Measurements from ENCODE around the gene IZUMO4. TPM values are rescaled to one million over a fixed set of nuclear protein-coding genes. Genes with fewer than 3 reads are reported as not detected.
A peak's percentile ranks its signal among the peaks of the same experiment; 100 is the strongest.
"Not testable (repeated sequence)": the region's sequence is repeated elsewhere in the genome, so short reads cannot be mapped to it uniquely, and the experiment has no call there.

IZUMO4 gene
- total RNA-seq, 2 experiments from 2014 or later, result 17.4 to 17.9 TPM

DNA sequence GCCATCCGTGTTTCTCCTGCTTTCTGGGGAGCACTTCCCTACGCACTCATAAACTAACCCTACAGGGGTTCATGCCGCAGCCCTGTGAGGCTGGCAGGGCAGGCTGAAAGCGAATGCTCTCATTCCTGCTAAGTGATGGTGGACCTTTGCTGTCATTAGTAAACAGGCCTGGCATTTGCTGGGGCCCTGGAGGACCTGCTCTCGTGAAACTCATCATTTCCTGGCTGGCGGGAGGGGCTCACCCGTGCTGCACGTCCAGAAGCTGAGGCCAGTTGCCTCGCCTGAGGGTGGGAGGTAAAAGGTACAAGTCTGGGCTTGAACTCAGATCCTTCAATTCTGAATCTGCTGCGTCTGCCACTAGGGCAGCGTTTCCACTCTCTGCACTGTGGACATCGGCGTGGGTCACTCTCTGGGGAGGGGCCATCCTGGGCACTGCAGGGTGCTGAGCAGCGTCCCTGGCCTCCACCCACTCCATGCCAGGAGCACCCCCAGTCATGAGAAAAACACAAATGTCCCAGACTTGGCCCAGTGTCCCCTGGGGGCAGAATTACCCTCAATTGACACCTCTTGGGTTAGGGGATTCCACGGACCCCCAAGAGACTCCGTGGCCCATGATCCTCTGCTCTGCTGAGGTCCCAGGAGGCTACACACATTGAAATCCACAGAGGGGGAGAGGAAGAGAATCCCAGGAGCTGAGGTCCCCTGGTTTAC is 7.6 kb upstream of the IZUMO4 start:
- Mint-ChIP-seq H3K27ac (peak overlapping the region; percentile 97), H3K4me3 (peak overlapping the region; percentile 58), H3K4me1 (ENCODE audit: low read depth) (peaks cover 64% of the 10 kb centered on the region), H3K27me3 (no peaks in the 10 kb centered on the region), H3K9me3 (no peaks in the 10 kb centered on the region), H3K36me3 (ENCODE audit: low read depth) (peaks cover 30% of the 10 kb centered on the region)
- intact Hi-C loops (cut with DNase I, micrococcal nuclease), result loop anchor here in 1 of 2 experiments (5.0 kb wide), 1 partner anchor 207 kb away; no protein-coding TSS in a partner anchor
- Histone ChIP-seq H3K4me3 (ENCODE audit: low read length) (no peak overlapping the region), H3K9me3 (ENCODE audit: control insufficient read depth in 1 of 2, insufficient read depth in 1 of 2, low read length in 2 of 2) (no peaks in the 10 kb centered on the region), H3K27ac (ENCODE audit: low read depth in 1 of 2, low read length in 2 of 2) (peak overlapping the region; percentile 62 to 66), H3K4me1 (ENCODE audit: insufficient read depth, low read length) (peaks cover 88% of the 10 kb centered on the region), H3K36me3 (ENCODE audit: insufficient read depth, low read length) (peaks cover 15% of the 10 kb centered on the region), H3K27me3 (ENCODE audit: control insufficient read depth in 1 of 2, insufficient read depth in 2 of 2, low read length in 2 of 2) (no peaks in the 10 kb centered on the region)
- peak in 2 of 14 experiments; percentile 25 to 43 for DNase-seq
- ATAC-seq (ENCODE audit: poor library complexity), result no peak
- TF ChIP-seq, protein P1, sequence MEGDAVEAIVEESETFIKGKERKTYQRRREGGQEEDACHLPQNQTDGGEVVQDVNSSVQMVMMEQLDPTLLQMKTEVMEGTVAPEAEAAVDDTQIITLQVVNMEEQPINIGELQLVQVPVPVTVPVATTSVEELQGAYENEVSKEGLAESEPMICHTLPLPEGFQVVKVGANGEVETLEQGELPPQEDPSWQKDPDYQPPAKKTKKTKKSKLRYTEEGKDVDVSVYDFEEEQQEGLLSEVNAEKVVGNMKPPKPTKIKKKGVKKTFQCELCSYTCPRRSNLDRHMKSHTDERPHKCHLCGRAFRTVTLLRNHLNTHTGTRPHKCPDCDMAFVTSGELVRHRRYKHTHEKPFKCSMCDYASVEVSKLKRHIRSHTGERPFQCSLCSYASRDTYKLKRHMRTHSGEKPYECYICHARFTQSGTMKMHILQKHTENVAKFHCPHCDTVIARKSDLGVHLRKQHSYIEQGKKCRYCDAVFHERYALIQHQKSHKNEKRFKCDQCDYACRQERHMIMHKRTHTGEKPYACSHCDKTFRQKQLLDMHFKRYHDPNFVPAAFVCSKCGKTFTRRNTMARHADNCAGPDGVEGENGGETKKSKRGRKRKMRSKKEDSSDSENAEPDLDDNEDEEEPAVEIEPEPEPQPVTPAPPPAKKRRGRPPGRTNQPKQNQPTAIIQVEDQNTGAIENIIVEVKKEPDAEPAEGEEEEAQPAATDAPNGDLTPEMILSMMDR (IDR thresholded peaks at IDR 0.05), result no peak
- ChIA-PET POLR2A (interaction anchor here (0.8 to 1.5 kb wide), 4 partner anchors 11 to 57 kb away, joined by 3 to 5 read pairs (median 3); no protein-coding TSS in a partner anchor), CTCF (no interaction called here)

DNA sequence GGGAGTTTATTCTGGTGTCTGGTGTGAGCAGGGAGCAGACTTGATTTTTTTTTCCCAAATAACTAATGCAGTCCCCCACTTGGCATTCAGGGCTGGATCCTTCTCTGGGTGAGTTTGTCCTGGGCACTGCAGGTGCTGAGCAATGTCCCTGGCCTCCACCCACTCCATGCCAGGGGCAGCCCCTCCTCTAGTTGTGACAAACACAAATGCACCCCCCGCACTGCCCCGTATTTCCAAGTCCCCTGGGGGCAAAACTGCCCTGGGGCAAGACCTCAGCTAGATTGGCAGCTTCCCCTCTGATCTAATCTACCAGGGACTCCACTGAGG is 7.0 kb upstream of the IZUMO4 start:
- DNase-seq (no peak), ATAC-seq (ENCODE audit: poor library complexity) (no peak)
- Mint-ChIP-seq H3K4me1 (ENCODE audit: low read depth) (peaks cover 69% of the 10 kb centered on the region), H3K27ac (peak overlapping the region; percentile 97), H3K4me3 (peak overlapping the region; percentile 79), H3K36me3 (ENCODE audit: low read depth) (peaks cover 30% of the 10 kb centered on the region), H3K27me3 (no peaks in the 10 kb centered on the region), H3K9me3 (no peaks in the 10 kb centered on the region)
- Histone ChIP-seq H3K4me3 (ENCODE audit: low read length) (peak overlapping the region; percentile 29), H3K4me1 (ENCODE audit: insufficient read depth, low read length) (peaks cover 93% of the 10 kb centered on the region), H3K9me3 (ENCODE audit: control insufficient read depth in 1 of 2, insufficient read depth in 1 of 2, low read length in 2 of 2) (no peaks in the 10 kb centered on the region), H3K27ac (ENCODE audit: low read depth in 1 of 2, low read length in 2 of 2) (peak overlapping the region; percentile 62 to 66), H3K27me3 (ENCODE audit: control insufficient read depth in 1 of 2, insufficient read depth in 2 of 2, low read length in 2 of 2) (no peaks in the 10 kb centered on the region), H3K36me3 (ENCODE audit: insufficient read depth, low read length) (peaks cover 15% of the 10 kb centered on the region)
- TF ChIP-seq, protein P1 (IDR thresholded peaks at IDR 0.05), result no peak
- ChIA-PET CTCF (no interaction called here), POLR2A (interaction anchor here (0.6 to 1.5 kb wide), 6 partner anchors 12 to 621 kb away, joined by 3 to 5 read pairs (median 3); no protein-coding TSS in a partner anchor)
- intact Hi-C loops (cut with DNase I, micrococcal nuclease), result loop anchor here in 1 of 2 experiments (5.0 kb wide), 1 partner anchor 207 kb away; no protein-coding TSS in a partner anchor

DNA sequence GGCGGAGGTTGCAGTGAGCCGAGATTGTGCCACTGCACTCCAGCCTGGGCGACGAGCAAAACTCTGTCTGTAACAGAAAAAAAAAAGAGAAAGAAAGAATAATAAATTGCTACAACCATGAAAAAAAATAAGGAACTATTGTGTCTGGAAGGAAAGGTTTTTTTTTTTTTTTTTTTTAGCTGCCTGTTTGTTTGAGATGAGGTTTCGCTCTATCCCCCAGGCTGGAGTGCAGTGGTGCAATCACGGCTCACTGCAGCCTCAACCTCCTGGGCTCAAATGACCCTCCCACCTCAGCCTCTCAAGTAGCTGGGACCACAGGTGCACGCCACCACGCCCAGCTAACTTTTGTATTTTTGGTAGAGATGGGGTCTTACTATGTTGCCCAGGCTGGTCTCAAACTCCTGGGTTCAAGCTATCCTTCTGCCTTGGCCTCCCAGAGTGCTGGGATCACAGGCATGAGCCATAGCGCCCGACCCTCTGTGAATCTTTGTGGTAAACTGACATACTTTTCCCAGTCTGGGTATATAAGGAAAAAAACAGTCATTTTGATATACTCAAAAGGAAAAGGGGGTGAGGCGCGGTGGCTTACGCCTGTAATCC is 4.7 kb upstream of the IZUMO4 start:
- H3K27ac Mint-ChIP-seq; H3K9me3 Mint-ChIP-seq; H3K9me3 ChIP-seq (ENCODE audit: control insufficient read depth in 1 of 2, insufficient read depth in 1 of 2, low read length in 2 of 2); DNase-seq; intact Hi-C loops (cut with DNase I, micrococcal nuclease); H3K4me3 ChIP-seq (ENCODE audit: low read length); ATAC-seq (ENCODE audit: poor library complexity); H3K27me3 Mint-ChIP-seq; H3K27me3 ChIP-seq (ENCODE audit: control insufficient read depth in 1 of 2, insufficient read depth in 2 of 2, low read length in 2 of 2); H3K27ac ChIP-seq (ENCODE audit: low read depth in 1 of 2, low read length in 2 of 2): not testable (repeated sequence)
- Mint-ChIP-seq H3K4me1 (ENCODE audit: low read depth) (peaks cover 58% of the 10 kb centered on the region), H3K36me3 (ENCODE audit: low read depth) (peaks cover 29% of the 10 kb centered on the region), H3K4me3 (peak overlapping the region; percentile 45)
- ChIA-PET POLR2A (interaction anchor here (7.9 kb wide), 1 partner anchor 7 kb away, joined by 153 read pairs; no protein-coding TSS in a partner anchor), CTCF (interaction anchor here (1.0 to 1.7 kb wide), 4 partner anchors 9 to 72 kb away, joined by 3 to 8 read pairs (median 4); no protein-coding TSS in a partner anchor)
- peaks cover 85% of the 10 kb centered on the region for H3K4me1 ChIP-seq (ENCODE audit: insufficient read depth, low read length)
- H3K36me3 ChIP-seq (ENCODE audit: insufficient read depth, low read length), result peaks cover 15% of the 10 kb centered on the region
